Activated CD4-positive, alpha-beta T cell treated with anti-CD3 and anti-CD28 coated beads, Interleukin-2, Interleukin-4, amounts not matched to agents 100 ng/mL and 50 ng/mL, durations not matched to agents 16 hours and 8 hours (primary cell): ENCODE data around the gene PRELID3B.

Experiments used
- DNase-seq: peaks from one replicate; pipeline ENCODE4 v3.0.0-alpha.2; 2020; ENCODE audit warnings: low spot score

PRELID3B gene

GRCh38 chr20:58994390-58995159, 48.0 kb downstream of the PRELID3B start:
- DNase-seq: no peak

- DNase-seq: no peak
These were observed 49.0 kb downstream of the PRELID3B start for GRCh38 chr20:58993332-58994248.

- no peak for DNase-seq
These were observed 49.7 kb downstream of the PRELID3B start for GRCh38 chr20:58992911-58993310.

- DNase-seq: no peak
These were observed 50.9 kb downstream of the PRELID3B start for GRCh38 chr20:58991715-58992114.

GRCh38 chr20:58990651-58991445, 51.7 kb downstream of the PRELID3B start:
- no peak for DNase-seq

- DNase-seq: no peak
These were observed 53.4 kb downstream of the PRELID3B start for GRCh38 chr20:58989196-58989595.

- DNase-seq: no peak
These were observed 54.1 kb downstream of the PRELID3B start for GRCh38 chr20:58988565-58988882.

GRCh38 chr20:58987790-58988564, 54.6 kb downstream of the PRELID3B start:
- no peak for DNase-seq

- peak; percentile 37 for DNase-seq
These were observed 55.5 kb downstream of the PRELID3B start for GRCh38 chr20:58986968-58987517.

GRCh38 chr20:58986286-58986967, 56.2 kb downstream of the PRELID3B start:
- no peak for DNase-seq

GRCh38 chr20:58985656-58986055, 56.9 kb downstream of the PRELID3B start:
- DNase-seq: no peak

GRCh38 chr20:58984691-58985090, 57.9 kb downstream of the PRELID3B start:
- no peak for DNase-seq
